TTC549 (cell line): ENCODE measurements around the gene NOTCH3.
A peak's percentile ranks its signal among the peaks of the same experiment; 100 is the strongest.

Experiments
- FAIRE-seq: peaks from 2 replicates; lab custom pipeline; 2012; peaks lifted over from hg19 to GRCh38; lab: Jason Lieb, UNC

NOTCH3 gene

DNA sequence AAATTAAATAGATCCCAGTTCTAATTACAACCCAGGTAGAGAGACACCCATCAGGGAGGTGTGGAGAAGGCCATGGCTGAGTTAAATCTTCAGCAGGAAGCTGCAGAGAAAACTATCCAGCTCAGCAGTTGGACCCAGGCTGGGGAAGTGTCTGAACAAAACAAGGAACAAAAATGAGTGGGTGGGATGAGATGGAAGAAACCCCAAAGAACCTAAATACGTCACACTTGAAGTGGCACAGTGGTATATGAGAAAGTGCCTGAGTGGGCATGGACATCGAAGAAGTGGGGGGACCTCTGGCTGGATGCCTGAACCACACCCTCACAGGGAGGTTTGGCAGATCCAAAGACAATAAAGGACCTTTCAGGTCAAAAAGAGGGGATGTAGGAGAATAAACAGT, 35.0 kb upstream of the NOTCH3 start:
- FAIRE-seq = no peak

GRCh38 chr19:15234431-15235130, 33.8 kb upstream of the NOTCH3 start:
- FAIRE-seq = no peak

- no peak for FAIRE-seq
These were observed 30.5 kb upstream of the NOTCH3 start for GRCh38 chr19:15231271-15231670.

GRCh38 chr19:15227261-15227660, 26.5 kb upstream of the NOTCH3 start:
- no peak for FAIRE-seq

- no peak for FAIRE-seq
These were observed 25.0 kb upstream of the NOTCH3 start for GRCh38 chr19:15225760-15226159.

DNA sequence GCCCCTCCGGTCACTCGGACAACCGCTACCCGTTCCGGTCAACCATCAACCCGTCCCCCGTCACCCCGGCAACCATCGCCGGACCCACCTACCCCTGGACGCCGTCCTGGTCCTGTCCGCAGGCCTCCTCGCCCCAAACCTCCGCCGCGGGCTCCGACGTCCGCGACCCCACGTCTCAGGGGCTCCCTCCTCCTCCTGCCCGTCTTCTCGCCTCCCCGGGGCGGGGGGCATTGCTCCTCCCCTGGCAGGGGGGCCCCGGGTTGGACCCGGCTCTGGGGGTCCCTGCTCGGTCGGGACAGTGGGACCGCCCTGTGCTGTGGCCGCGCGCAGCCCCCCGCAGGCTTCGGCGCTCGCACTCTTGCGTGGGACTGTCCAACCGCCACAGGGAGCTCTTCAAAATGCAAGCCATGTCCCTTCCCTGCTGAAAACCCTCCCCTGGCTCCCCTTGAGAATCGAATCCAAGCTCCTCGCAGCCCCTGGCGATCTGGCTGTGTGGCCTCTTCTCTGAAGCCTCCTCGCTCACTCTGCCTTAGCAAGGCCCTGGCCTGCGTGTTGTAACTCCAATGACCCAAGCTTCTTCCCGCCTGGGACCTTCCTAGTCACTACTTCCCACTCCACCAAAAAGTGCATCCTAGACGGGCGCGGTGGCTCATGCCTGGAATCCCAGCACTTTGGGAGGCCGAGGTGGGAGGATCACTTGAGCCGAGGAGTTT, 23.0 kb upstream of the NOTCH3 start:
- no peak for FAIRE-seq

DNA sequence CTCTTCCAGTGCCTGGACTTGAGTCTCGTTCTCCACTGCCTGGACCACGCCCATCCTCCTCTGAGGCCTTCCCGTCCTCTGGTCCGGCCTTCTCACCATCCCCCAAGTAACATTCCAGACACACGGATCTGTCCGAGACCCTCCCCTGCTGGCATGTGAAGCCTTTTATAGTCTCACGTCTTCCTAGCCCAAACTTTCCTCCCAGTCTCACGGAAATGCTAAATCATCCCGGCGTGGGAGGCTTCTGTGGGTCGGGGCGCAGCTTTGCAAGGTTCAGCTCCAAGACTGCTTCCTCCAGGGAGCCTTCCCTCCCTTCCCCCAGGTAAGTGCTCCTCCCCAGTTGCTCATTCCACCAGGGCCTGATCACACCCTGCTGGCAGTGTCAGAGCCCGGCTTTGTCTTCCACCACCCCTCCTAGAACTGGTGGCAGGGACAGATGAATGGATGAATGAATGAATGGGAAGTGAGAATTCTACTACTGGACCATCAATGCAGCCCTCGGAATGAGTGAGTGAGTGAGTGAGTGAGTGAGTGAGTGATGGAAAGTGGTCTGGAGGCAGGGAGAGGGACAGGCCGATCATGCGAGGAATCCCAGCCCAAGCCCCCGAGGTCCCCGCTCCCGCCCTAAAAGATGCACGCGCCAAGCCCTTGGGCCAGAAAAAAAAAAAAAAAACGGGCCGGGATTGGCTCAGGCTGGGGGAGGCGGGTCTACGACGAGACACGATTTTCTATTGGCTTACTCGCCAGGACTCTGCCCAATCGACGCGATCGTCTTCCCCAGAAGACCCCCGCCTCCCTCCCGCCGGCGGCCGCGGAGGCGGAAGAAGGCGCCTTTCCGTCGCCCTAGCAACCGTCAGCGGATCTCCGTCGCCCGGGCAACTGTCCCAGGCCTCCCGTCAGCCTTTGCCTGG, 22.2 kb upstream of the NOTCH3 start:
- peak; percentile 96 for FAIRE-seq

GRCh38 chr19:15220833-15221232, 20.0 kb upstream of the NOTCH3 start:
- no peak for FAIRE-seq

DNA sequence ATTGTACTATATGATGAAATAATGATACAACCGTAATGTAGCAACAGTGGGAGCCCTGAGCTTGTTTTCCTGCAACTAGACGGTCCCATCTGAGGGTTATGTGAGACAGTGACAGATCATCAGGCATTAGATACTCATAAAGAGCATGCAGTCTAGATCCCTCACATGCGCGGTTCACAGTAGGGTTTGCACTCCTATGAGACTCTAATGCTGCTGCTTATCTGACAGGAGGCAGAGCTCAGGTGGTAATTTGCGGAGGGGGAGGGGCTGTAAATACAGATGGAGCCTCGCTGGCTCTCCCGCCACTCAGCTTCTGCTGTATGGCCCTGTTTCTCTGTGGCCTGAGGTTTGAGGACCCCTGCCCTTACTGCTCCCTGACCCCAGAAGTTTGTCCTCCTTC, 17.7 kb upstream of the NOTCH3 start:
- no peak for FAIRE-seq

GRCh38 chr19:15216363-15216762, 15.6 kb upstream of the NOTCH3 start:
- FAIRE-seq = no peak

DNA sequence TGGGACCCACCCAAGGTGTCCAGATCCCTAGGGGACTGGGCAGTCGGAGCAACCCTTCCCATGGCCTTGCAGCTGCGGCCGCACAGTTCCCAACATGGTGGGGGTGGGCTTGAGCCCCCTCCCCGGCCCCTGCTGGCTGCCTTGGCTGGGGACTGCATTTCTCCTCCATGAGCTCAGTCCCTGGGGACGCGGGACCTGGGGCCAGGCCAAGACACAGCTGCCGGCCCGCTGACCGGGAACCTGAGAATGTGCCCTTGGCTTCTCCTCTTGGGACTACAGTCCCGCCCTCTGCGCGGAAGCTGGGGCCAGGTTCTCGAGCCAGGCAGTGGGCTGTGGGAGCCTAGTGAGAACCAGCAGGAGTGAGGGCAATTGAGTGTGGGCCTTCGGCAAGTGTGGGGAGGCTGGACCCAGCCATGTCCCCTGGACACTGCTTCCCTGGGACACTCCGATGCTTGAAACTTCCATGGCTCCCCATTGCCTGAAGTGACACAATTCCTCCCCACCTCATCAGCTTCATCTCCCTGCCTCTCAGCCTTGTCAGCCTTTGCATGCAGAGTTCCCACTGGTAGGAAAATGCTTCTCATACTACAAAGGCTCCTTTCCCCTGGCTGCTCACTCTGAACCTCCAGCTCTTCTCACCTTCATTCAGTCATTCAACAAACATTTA, 13.1 kb upstream of the NOTCH3 start:
- no peak for FAIRE-seq

DNA sequence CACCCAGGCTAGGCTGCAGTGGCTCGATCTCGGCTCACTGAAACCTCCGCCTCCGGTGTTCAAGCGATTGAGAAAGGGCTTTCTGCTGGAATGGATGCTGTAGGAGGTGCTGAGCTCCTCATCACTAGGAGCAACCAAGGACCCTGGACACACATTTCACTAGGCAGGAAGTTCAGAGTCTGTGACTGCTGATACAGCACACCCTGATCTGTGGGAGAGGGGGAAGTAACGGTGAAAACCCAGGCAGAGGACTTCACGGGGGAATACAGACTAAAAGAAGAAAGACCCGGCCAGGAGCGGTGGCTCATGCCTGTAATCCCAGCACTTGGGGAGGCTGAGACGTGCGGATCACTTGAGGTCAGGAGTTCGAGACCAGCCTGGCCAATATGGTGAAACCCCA, 11.9 kb upstream of the NOTCH3 start:
- no peak for FAIRE-seq

GRCh38 chr19:15210323-15210781, 9.6 kb upstream of the NOTCH3 start:
- FAIRE-seq = no peak

DNA sequence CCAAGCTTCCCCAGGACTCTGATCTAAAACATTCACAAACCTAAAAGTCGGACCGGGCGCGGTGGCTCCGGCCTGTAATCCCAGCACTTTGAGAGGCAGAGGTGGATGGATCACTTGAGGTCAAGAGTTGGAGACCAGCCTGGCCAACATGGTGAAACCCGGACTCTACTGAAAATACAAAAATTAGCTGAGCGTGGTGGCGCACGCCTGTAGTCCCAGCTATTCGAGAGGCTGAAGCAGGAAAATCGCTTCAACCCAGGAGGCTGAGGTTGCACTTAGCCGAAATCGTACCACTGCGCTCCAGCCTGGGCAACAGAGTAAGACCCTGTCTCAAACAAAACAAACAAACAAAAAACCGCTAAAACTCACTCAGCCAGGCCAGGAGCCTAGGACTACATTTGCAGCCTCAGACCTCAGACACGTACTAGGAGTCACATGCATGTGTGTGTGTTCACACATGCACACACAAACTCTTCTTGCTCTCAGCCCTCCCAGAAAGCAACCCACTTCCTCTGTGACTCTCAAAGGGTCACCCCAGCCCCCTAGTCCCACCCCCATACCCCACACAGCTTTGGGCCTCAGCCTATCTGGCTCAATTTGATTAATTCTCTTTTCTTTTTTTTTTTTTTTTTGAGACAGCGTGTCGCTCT, 704 bp upstream of the NOTCH3 start:
- FAIRE-seq = no peak

DNA sequence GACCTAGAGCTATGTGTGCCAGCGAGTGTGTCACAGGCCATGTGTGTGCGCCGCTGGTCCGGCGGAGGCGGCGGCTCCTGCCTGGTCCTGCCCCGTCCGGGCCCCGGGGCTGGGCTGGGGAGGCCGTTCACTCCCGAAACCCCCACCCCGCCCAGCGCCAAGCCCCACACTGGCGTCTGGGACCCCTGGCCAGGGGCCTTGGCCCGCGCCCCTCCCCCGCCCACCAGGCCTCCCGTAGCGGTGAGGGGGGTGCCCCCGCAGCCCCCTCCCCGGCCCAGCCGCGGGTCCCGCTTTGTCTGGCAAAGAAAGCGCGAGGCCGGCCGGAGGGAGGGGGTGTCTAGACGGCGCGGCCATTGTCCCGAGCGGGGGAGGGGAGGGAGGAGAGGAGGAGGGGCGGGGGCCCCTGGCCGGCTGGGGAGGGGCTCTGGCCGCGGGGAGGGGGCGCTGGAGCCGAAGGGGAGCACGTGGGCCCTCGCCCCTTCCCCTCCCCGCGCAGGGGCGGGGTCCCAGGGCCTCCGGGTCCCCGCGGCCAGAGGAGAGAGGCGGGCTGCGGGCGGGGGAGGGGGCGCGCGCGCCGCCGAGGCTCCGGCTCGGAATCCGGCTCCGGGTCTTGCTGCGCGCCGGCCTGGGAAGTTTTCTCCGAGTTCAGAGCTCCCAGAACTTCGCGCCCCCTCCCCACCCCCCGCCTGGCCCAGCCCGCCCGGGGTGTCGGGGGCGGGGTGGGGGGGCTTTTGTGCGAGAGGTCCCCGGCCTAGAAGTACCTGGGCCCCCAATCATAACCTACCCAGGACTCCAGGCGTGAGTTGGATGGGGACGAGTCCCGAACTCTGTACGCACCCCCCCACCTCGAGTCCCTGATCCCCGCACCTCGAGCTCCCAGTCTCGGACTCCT, 888 bp downstream of the NOTCH3 start:
- FAIRE-seq = no peak

DNA sequence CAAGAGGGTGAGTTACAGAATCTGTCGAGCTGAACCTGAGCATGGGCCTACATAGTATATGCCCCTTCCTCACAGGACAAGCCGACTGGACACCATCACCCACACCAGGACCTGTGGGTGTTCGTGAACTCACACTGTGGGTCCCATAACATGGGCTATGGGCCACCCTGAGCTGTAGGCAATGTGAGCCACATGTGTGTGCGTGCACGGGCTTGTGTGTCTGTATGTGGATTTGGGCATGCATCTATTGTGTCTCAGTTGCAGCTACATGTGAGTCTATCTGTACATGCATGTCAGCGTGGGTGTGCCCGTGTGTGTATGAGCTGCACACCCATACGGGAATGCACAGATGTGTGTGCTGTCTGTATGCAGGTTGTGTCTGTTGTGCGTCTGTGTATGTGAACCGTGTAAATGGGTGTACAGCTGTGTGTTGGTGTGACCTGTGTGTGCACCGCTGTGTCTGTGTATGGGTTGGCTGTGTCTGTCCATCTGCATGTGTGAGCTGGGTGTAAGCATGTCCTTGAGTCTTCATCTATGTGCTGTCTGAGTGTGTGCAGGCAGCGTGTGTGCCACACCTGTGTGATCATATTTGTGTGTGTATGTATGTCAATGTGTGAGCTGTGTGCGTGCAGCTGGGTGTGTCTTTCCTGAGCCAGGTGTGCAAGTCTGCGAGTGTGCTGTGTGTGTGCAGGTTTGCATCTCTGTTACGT, 1.7 kb downstream of the NOTCH3 start:
- FAIRE-seq = no peak

DNA sequence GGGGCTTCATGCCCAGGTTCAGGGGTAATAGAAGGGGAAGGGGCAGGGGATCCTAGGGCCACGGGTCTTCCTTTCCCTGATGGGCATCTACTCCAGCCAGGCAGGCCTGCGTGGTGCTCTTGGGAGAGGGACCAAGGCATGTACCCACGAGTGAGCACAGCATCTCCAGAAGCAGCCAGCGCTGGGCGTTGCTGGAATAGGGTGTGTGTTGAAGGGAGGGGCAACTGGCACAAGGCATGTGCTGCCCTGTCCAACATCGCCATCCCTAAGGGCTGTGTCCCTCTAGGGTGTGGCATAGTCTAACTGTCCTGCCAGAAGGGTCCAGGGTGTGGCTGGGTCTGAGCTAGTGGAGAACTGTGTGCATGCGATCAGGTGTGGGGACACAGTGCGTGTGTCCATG, 2.9 kb downstream of the NOTCH3 start:
- no peak for FAIRE-seq

DNA sequence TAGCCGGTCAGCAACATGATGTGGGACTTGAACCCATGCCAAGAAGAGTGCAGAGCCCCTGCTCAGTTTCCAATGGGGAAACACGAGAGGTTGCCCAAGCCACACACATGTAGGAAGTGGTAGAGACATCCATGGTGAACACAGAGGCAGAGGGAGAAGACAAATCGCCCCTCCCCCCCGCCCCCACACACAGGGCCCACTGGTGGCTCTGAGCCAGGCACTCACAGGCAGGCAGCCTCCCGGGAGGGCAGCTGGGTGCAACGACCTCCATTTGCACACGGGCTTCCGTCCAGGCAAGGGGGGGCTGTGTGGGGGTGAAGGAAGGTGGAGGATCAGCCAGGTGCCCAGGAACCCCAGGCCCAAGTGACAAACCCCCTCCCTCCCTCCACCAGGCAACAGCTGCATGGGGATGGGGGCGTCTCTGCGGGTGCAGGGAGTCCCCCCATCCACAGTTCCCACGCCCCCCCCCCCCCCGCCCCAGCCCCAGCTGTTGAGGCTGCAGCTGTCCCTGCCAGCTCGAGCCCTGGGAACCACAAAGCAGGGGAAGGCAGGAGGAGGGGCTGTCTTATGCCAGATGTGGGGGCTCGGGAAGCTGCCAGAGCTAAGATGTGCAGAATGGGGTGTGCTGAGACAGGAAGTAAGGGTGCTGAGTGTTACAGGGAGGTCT, 3.4 kb downstream of the NOTCH3 start:
- FAIRE-seq = no peak

DNA sequence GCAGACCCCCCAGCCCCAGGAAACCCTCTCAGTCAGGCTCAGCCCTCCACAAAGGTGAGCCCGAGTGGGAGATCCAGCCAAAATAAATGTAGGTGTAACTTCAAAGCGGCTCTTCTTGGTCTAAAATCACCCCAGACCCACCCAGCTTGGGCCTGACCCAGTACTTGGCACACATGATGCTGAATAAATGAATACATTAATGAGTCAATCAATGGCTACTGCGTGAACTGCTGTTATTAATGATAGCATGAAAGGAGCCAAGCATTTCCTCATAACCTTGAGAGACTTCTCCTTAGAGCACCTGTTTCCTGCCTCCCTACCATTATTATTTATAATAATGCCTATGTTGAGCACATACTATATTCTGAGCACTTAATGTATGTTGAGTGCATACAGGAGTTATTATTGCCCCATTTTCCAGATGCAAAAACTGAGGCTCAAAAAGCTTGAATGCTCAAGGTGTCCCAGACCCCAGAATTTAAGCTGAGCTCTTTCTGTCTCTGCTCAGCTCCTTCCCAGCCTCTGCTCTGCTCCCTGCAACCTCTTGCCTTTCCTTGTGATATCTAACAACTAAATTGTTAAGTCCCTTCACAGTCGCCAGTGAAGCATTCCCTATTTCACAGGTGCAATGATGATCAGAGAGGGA, 4.3 kb downstream of the NOTCH3 start:
- FAIRE-seq = no peak
